HCT116 (cell line): ENCODE measurements around the gene ERBB3. TPM values are rescaled to one million over a fixed set of nuclear protein-coding genes. Genes with fewer than 3 reads are reported as not detected.

ENCODE experiments used
- ATAC-seq: fragments of 200-7000 bp; cut with Tn5 transposase; 2 replicates; pipeline ENCODE4 v1.9.1; 2020; ENCODE audit warnings: mild to moderate bottlenecking, moderate library complexity
- BruUV-seq: library from RNA; stranded (reverse); fragments of 400-500 nt; replicated peaks from 2 replicates; lab custom pipeline; 2021; lab: Mats Ljungman, UMichigan
- CTCF ChIA-PET: fragments of 300-600 bp; sonication (Branson Sonifier 250); formaldehyde crosslinking; loops from one replicate; lab custom pipeline; 2021; ENCODE audit warnings: antibody characterized with exemption; lab: Charles Lee
- POLR2A ChIA-PET: fragments of 300-600, 350-600 bp; sonication (Branson Sonifier 250); formaldehyde crosslinking; loops from one replicate; lab custom pipeline; 2021; ENCODE audit warnings: antibody characterized with exemption; lab: Charles Lee
- RAD21 ChIA-PET, 2 experiments: fragments of 300-600 bp; sonication (Branson Sonifier 250); formaldehyde crosslinking; loops; one replicate each; lab custom pipeline; 2023; ENCODE audit warnings: low total read pairs in 2 of 2; ENCODE audit not compliant: uncharacterized antibody in 2 of 2, unreplicated experiment in 2 of 2, low non-redundant PET in 1 of 2; lab: Charles Lee
- DNase-seq: peaks from one replicate; pipeline ENCODE4 v3.0.0-alpha.2; 2010; ENCODE audit warnings: low read depth, low spot score
- H2AFZ ChIP-seq: fragments of 200-600 bp; shearing (Covaris generic), sonication (generic); 2 replicates; pipeline ENCODE4 v1.6.1; 2017; ENCODE audit warnings: low read depth, mixed run types, mixed read lengths, antibody characterized with exemption, low read length; ENCODE audit not compliant: poor library complexity, severe bottlenecking
- H3K27ac ChIP-seq: 2 replicates; pipeline ENCODE4 v1.5.1; 2012; ENCODE audit warnings: low read depth, low read length
- H3K27me3 ChIP-seq: fragments of 200-600 bp; sonication (generic); 2 replicates; pipeline ENCODE4 v1.6.1; 2016; ENCODE audit warnings: mixed run types, low read length, mixed read lengths; ENCODE audit not compliant: insufficient read depth
- H3K36me3 ChIP-seq, 2 experiments: fragments of 200-500 bp in 1 of 2; fragments of 200-600 bp in 1 of 2; sonication (Bioruptor generic) in 1 of 2; sonication (generic) in 1 of 2; 2 replicates each; pipeline versions ENCODE4 v1.5.1 to v1.6.1; 2014 to 2016; ENCODE audit warnings: low read length in 2 of 2, inconsistent platforms in 1 of 2, mixed read lengths in 1 of 2, mixed run types in 1 of 2; ENCODE audit not compliant: insufficient read depth in 2 of 2, control insufficient read depth in 1 of 2
- H3K4me1 ChIP-seq, 2 experiments: fragments of 200-600 bp in 1 of 2; sonication (generic) in 1 of 2; 2 replicates each; pipeline versions ENCODE4 v1.5.1 to v1.6.1; 2012 to 2017; ENCODE audit warnings: low read length in 2 of 2, inconsistent platforms in 1 of 2, mild to moderate bottlenecking in 1 of 2, mixed read lengths in 1 of 2, mixed run types in 1 of 2, moderate library complexity in 1 of 2; ENCODE audit not compliant: insufficient read depth in 2 of 2, control insufficient read depth in 1 of 2
- H3K4me2 ChIP-seq: fragments of 200-600 bp; sonication (generic); 2 replicates; pipeline ENCODE4 v1.6.1; 2017; ENCODE audit warnings: mixed run types, low read length, mixed read lengths
- H3K4me3 ChIP-seq, 2 experiments: fragments of 200-600 bp in 1 of 2; sonication (generic) in 1 of 2; replicated peaks in 1 of 2; 2 replicates each; pipeline ENCODE4 v1.5.1; 2011 to 2016; ENCODE audit warnings: low read length in 2 of 2, control low read depth in 1 of 2, low read depth in 1 of 2, mild to moderate bottlenecking in 1 of 2, mixed read lengths in 1 of 2, mixed run types in 1 of 2
- H3K79me2 ChIP-seq: fragments of 200-600 bp; sonication (generic); 2 replicates; pipeline ENCODE4 v1.6.1; 2017; ENCODE audit warnings: mild to moderate bottlenecking, mixed run types, low read length, moderate library complexity, mixed read lengths; ENCODE audit not compliant: insufficient read depth
- H3K9ac ChIP-seq: fragments of 200-600 bp; sonication (generic); 2 replicates; pipeline ENCODE4 v1.6.1; 2016; ENCODE audit warnings: low read length, mixed read lengths
- H3K9me2 ChIP-seq: fragments of 200-600 bp; sonication (generic), shearing (Covaris generic); 2 replicates; pipeline ENCODE4 v1.6.1; 2017; ENCODE audit warnings: mixed run types, mild to moderate bottlenecking, moderate library complexity; ENCODE audit not compliant: insufficient read depth
- H3K9me3 ChIP-seq, 2 experiments: fragments of 200-500 bp in 1 of 2; fragments of 200-600 bp in 1 of 2; sonication (Bioruptor generic) in 1 of 2; sonication (generic) in 1 of 2; 2 replicates each; pipeline ENCODE4 v1.6.1; 2014 to 2017; ENCODE audit warnings: low read length in 2 of 2, mixed read lengths in 2 of 2, inconsistent platforms in 1 of 2, low read depth in 1 of 2, mild to moderate bottlenecking in 1 of 2, mixed run types in 1 of 2, moderate library complexity in 1 of 2; ENCODE audit not compliant: control insufficient read depth in 1 of 2, insufficient read depth in 1 of 2
- H4K20me1 ChIP-seq: fragments of 200-600 bp; sonication (generic), shearing (Covaris generic); 2 replicates; pipeline ENCODE4 v1.6.1; 2017; ENCODE audit warnings: mixed run types, mild to moderate bottlenecking, moderate library complexity; ENCODE audit not compliant: insufficient read depth
- CBX3 ChIP-seq: IDR thresholded peaks from 2 replicates; pipeline ENCODE4 v1.6.1; 2012; ENCODE audit warnings: low read depth
- CEBPB ChIP-seq: IDR thresholded peaks from 2 replicates; pipeline ENCODE4 v1.6.1; 2012; ENCODE audit warnings: low read depth
- CTCF ChIP-seq, 3 experiments: fragments of 200-600 bp in 1 of 3; sonication (generic) in 1 of 3; IDR thresholded peaks in 2 of 3; conservative IDR thresholded peaks in 1 of 3; 2 replicates each; pipeline ENCODE4 v1.5.1; 2012 to 2017; ENCODE audit warnings: low read depth in 2 of 3, low read length in 2 of 3, antibody characterized with exemption in 1 of 3, borderline replicate concordance in 1 of 3, control low read depth in 1 of 3, mild to moderate bottlenecking in 1 of 3, mixed read lengths in 1 of 3, mixed run types in 1 of 3, moderate library complexity in 1 of 3; ENCODE audit not compliant: insufficient read depth in 1 of 3
- EGR1 ChIP-seq: IDR thresholded peaks from 2 replicates; pipeline ENCODE4 v1.6.1; 2012; ENCODE audit warnings: low read depth
- ELF1 ChIP-seq: IDR thresholded peaks from 2 replicates; pipeline ENCODE4 v1.6.1; 2012; ENCODE audit warnings: low read depth, borderline replicate concordance
- EZH2 ChIP-seq: fragments of 200-600 bp; sonication (generic); IDR thresholded peaks from 2 replicates; pipeline ENCODE4 v1.6.1; 2017; ENCODE audit warnings: antibody characterized with exemption, mixed run types
- EZH2phosphoT487 ChIP-seq: fragments of 200-600 bp; IDR thresholded peaks from 2 replicates; pipeline ENCODE4 v1.6.1; 2018; ENCODE audit warnings: antibody characterized with exemption, borderline replicate concordance
- FOSL1 ChIP-seq: IDR thresholded peaks from 2 replicates; pipeline ENCODE4 v1.6.1; 2012; ENCODE audit warnings: low read depth
- JUND ChIP-seq: IDR thresholded peaks from 2 replicates; pipeline ENCODE4 v1.6.1; 2012
- MAX ChIP-seq: IDR thresholded peaks from 2 replicates; pipeline ENCODE4 v1.6.1; 2012
- POLR2A ChIP-seq: IDR thresholded peaks from 2 replicates; pipeline ENCODE4 v1.7.0; 2011; ENCODE audit warnings: borderline replicate concordance; ENCODE audit not compliant: insufficient read depth, insufficient read length; ENCODE audit errors: extremely low read depth
- POLR2AphosphoS5 ChIP-seq: IDR thresholded peaks from 2 replicates; pipeline ENCODE4 v1.6.1; 2011; ENCODE audit warnings: mild to moderate bottlenecking, low read depth, low read length, moderate library complexity
- RAD21 ChIP-seq: IDR thresholded peaks from 2 replicates; pipeline ENCODE4 v1.6.1; 2012; ENCODE audit warnings: low read depth, mild to moderate bottlenecking
- SIN3A ChIP-seq: IDR thresholded peaks from 2 replicates; pipeline ENCODE4 v1.6.1; 2012; ENCODE audit warnings: low read depth
- SP1 ChIP-seq: IDR thresholded peaks from 2 replicates; pipeline ENCODE4 v1.6.1; 2012; ENCODE audit warnings: low read depth
- SRF ChIP-seq: IDR thresholded peaks from 2 replicates; pipeline ENCODE4 v1.6.1; 2012; ENCODE audit warnings: low read depth
- YY1 ChIP-seq: IDR thresholded peaks from 2 replicates; pipeline ENCODE4 v1.6.1; 2011; ENCODE audit warnings: low read length, low read depth, moderate library complexity, mild to moderate bottlenecking; ENCODE audit not compliant: insufficient replicate concordance; ENCODE audit errors: extremely low read depth
- ZFX ChIP-seq: fragments of 450-650 bp; IDR thresholded peaks from 2 replicates; pipeline ENCODE4 v1.6.1; 2017
- ZNF274 ChIP-seq: fragments of 200-500 bp; sonication (Bioruptor generic); IDR thresholded peaks from 2 replicates; pipeline ENCODE4 v1.6.1; 2014; ENCODE audit warnings: mild to moderate bottlenecking, low read depth, low read length, inconsistent platforms
- intact Hi-C: fragments of 100-400 bp; cut with micrococcal nuclease; formaldehyde crosslinking; loops from 2 replicates; pipeline ENCODE4 v1.10.0; 2022
- total RNA-seq: library from RNA; stranded (reverse); gene quantifications from one replicate; pipeline ENCODE4 v1.2.1, GENCODE V29; 2021; ENCODE audit not compliant: unreplicated experiment
- TF ChIP-seq, protein P1 (sequence below): IDR thresholded peaks from 2 replicates; pipeline ENCODE4 v1.6.1; 2012
- TF ChIP-seq, protein P2 (sequence below): IDR thresholded peaks from 2 replicates; pipeline ENCODE4 v1.6.1; 2012; ENCODE audit warnings: low read depth

ERBB3 gene
- total RNA-seq, 1 experiment from 2014 or later: 39.7 TPM

DNA sequence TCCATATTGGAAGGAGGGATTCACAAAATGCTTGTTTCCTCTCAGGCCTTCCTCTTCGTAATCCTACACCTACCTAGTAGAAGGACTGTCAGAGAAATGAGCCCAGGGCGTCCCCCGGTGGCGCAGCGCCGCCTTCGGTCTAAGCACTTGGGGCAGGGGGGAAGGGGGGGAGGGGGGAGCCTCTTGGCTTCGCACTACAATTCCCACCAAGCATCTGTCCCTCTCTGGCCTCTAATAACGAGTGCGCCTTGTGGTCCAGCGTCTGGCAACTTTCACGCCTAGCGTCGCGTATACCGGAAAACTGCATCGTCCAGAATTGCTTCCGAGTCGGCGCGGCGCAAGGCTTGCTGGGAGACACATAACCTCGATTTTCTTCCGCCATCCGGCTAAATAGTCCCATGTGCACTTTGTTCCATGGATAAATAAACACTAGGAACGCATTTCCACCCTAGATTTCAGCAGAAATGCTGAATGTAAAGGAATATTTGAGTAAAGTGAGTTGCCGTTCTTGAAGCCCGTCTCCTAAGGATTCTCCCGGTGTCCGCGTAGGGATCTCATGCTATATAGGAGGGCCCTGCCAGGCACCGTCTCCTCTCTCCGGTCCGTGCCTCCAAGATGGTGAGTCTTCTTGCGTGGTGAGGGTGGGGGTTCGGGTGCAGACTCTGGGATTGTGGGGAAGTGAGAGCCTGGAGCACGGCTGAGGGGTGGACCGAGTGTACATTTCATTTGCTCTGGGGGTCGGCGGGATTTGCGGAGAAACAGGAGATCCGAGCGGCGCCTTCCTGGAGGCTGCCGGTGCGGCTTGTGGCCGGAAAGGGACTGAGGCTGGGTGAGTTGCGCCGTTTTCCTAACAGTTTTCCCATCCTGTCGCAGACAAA lies 38.2 kb upstream of the ERBB3 start, which contains the start of gene RPS26:
Gene RPS26, plus strand, starts transcription at position 367 of the 878 bp plus-strand sequence. Its CDS starts 249 bp downstream, at position 616.
- H3K4me3 ChIP-seq: peak within 1 kb of the TSS; percentile 90 to 99
- no peaks in the 10 kb centered on the region for H3K9me3 ChIP-seq
- DNase-seq: peak; percentile 100
- ATAC-seq: peak; percentile 88
- H3K36me3 ChIP-seq: peaks cover 14 to 31% of the 10 kb centered on the region in 2 experiments; a peak in 3 of 4 replicates
- H3K9me2 ChIP-seq: no peaks in the 10 kb centered on the region
- H3K79me2 ChIP-seq: peaks cover 23% of the 10 kb centered on the region
- H3K4me1 ChIP-seq: peaks cover 16 to 39% of the 10 kb centered on the region in 2 experiments
- ChIA-PET CTCF (interaction anchor here (1.8 kb wide), 1 partner anchor 45 kb away, joined by 13 read pairs; the partner anchor contains the start of gene SUOX), RAD21 (interaction anchor here in 1 of 2 experiments (1.6 kb wide), 1 partner anchor 46 kb away, joined by 3 read pairs; no protein-coding TSS in a partner anchor), POLR2A (interaction anchor here (1.5 kb wide), 1 partner anchor 46 kb away, joined by 3 read pairs; no protein-coding TSS in a partner anchor)
- H3K4me2 ChIP-seq: peak within 1 kb of the TSS; percentile 92
- no peaks in the 10 kb centered on the region for H3K27me3 ChIP-seq
- peak within 1 kb of the TSS; percentile 91 for H2AFZ ChIP-seq
- peak within 1 kb of the TSS; percentile 79 for H3K9ac ChIP-seq
- peaks cover 14% of the 10 kb centered on the region; the same call in 1 of the 2 replicates for H4K20me1 ChIP-seq
- H3K27ac ChIP-seq: peak within 1 kb of the TSS; percentile 90
- intact Hi-C loops: loop anchor here (1.0 to 5.0 kb wide), 4 partner anchors 45 to 302 kb away; partner anchors contain the start of genes DGKA and SARNP
- BruUV-seq: no TSS peak
- TF ChIP-seq EZH2phosphoT487: no peak
- TF ChIP-seq ELF1: peak; percentile 82; the same call in 1 of the 2 replicates
- TF ChIP-seq MAX: peak; percentile 85
- peak; percentile 39 to 75 (median 42) for TF ChIP-seq CTCF (IDR thresholded peaks at IDR 0.05 in 2 of 3, conservative IDR thresholded peaks at IDR 0.05 in 1 of 3; ENCODE audit: borderline replicate concordance in 1 of 3, insufficient read depth in 1 of 3, low read depth in 2 of 3, low read length in 2 of 3)
- TF ChIP-seq JUND: peak; percentile 62; the same call in 1 of the 2 replicates
- peak; percentile 100 for TF ChIP-seq POLR2AphosphoS5
- no peak for TF ChIP-seq FOSL1
- no peak for TF ChIP-seq EZH2
- peak; percentile 99 for TF ChIP-seq POLR2A
- TF ChIP-seq, protein P1, sequence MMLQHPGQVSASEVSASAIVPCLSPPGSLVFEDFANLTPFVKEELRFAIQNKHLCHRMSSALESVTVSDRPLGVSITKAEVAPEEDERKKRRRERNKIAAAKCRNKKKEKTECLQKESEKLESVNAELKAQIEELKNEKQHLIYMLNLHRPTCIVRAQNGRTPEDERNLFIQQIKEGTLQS: no peak
- TF ChIP-seq SP1: peak; percentile 92
- peak; percentile 81 for TF ChIP-seq RAD21
- TF ChIP-seq SIN3A: peak; percentile 99
- no peak; the same call in 1 of the 2 replicates for TF ChIP-seq CEBPB
- TF ChIP-seq, protein P2, sequence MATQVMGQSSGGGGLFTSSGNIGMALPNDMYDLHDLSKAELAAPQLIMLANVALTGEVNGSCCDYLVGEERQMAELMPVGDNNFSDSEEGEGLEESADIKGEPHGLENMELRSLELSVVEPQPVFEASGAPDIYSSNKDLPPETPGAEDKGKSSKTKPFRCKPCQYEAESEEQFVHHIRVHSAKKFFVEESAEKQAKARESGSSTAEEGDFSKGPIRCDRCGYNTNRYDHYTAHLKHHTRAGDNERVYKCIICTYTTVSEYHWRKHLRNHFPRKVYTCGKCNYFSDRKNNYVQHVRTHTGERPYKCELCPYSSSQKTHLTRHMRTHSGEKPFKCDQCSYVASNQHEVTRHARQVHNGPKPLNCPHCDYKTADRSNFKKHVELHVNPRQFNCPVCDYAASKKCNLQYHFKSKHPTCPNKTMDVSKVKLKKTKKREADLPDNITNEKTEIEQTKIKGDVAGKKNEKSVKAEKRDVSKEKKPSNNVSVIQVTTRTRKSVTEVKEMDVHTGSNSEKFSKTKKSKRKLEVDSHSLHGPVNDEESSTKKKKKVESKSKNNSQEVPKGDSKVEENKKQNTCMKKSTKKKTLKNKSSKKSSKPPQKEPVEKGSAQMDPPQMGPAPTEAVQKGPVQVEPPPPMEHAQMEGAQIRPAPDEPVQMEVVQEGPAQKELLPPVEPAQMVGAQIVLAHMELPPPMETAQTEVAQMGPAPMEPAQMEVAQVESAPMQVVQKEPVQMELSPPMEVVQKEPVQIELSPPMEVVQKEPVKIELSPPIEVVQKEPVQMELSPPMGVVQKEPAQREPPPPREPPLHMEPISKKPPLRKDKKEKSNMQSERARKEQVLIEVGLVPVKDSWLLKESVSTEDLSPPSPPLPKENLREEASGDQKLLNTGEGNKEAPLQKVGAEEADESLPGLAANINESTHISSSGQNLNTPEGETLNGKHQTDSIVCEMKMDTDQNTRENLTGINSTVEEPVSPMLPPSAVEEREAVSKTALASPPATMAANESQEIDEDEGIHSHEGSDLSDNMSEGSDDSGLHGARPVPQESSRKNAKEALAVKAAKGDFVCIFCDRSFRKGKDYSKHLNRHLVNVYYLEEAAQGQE: no peak
- no peak for TF ChIP-seq ZNF274
- peak; percentile 34; the same call in 1 of the 2 replicates for TF ChIP-seq ZFX
- peak; percentile 85 for TF ChIP-seq SRF
- peak; percentile 68 for TF ChIP-seq YY1
- peak; percentile 75 for TF ChIP-seq CBX3
- TF ChIP-seq EGR1: peak; percentile 72
